ENCODE results near the gene INCENP.

The INCENP gene

DNA sequence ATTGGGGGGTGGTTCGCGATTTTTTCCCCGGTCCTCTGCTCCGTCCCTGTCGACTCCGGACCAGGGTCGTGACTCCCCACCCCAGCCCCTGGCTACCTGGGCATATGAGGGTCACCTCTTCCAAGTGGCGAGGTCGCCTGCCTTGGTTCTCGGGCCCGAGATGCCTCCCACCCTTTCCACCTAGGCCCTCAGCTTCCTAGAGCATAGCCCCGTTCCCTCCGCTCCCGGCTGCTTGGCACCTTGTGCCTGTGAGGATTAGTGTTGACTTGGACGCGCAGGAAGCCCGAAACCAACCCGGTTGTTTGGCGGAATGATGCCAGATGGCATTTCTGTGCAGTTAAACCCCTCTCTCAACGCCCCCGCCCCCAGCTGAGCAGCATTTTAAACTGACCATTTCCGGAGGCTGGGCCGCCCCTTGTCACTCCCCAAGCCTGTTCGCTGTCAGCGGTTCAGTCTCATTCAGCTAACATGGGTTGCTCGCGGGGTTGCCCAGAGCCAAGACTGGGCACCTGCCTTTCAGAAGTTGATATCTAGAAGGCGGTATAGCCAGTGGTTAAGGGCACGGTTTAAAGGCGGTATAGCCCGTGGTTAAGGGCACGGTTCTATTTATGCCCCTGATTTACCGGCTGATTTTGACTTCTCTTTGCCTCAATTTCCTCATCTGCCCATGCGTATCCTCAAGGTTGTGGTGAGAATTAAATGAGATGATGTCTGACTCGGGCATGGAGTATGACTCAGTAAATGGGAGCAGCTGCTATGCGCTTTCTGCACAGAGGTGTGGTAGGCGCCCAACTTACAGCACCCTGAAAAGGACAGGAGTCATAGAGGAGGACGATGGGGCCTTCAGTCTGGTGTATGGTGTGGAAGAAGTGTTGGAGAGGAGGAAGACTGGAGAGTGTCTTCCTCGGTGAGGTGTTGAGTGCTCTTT lies 639 bp downstream of the INCENP start:
- DNase-seq (ENCODE audit: low spot score), result no peak

DNA sequence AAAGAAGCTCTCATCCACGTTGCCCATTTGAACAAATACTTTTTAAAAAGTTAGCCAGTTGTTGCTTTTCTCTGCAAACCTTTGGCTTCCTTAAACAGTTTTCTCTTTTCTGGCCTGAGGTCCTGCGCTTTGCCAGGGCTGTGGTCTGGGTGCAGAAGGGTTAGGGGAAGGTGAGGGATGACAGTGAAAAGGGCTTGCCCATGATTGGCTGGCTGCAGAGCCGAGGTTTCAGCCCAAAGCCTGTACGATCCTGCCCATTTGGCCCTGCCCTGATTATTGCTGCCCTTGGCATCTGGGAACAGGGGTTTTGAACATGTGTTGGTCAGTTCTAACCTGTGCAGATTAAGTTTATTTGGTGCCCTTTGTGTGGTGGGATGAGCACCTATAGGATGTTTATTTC lies 1.5 kb downstream of the INCENP start:
- DNase-seq (ENCODE audit: low spot score), result no peak

DNA sequence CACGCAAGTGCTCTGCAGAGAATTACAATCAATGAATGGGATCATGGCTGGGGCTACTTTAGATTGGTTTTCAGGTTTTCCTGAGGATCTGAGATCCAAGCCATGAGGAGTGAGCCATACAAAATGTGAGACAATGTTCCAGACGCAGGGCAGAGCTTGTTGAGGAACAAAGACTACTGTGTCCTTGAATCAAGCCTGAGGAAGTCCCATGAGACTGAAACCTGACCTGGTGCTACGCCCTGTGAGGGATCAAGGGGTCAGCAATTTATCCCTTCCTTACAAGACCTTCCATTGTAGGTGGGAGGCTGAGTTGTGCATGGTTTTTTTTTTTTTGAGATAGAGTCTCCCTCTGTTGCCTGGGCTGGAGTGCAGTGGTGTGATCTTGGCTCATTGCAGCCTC lies 2.1 kb downstream of the INCENP start:
- DNase-seq (ENCODE audit: low spot score), result no peak

- DNase-seq (ENCODE audit: low spot score), result no peak
Observed at GRCh38 chr11:62127426-62127825, 3.6 kb downstream of the INCENP start.

DNA sequence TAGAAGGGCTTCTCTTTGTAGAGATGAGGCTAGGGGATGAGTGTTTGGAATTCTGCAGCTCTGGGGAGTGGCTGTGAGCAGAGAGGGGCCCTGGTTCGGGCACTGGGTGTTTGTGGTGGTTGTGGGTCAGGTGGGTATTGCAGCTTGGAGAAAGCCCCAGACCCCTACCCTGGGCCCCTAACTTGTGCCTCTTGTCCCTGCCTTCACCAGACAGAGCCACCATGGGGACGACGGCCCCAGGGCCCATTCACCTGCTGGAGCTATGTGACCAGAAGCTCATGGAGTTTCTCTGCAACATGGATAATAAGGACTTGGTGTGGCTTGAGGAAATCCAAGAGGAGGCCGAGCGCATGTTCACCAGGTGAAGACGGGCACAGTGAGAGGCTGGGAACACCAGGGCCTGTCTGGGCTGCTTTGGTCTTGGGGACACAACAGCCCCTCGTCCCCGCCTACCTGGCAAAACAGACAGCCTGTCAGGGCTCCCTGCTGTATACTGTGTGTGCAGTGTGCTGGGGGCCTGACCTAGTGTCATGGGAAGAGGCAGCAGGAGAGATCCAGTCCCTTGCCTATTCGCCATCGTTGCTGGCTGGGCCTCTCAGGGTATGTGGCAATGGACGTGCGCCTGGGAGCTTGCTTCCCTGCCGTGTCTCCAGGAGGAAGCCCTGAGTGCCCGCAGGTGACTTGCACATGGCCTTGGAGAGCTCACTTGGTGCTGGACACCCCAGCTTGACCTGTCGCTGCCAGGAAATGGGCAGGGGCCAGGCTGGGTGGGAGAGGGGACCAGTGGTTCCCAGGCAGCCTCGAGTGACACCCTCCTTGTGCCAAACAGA lies 4.3 kb downstream of the INCENP start:
- DNase-seq (ENCODE audit: low spot score), result no peak

- no peak for DNase-seq (ENCODE audit: low spot score)
Observed at GRCh38 chr11:62128835-62129234, 5.0 kb downstream of the INCENP start.

DNA sequence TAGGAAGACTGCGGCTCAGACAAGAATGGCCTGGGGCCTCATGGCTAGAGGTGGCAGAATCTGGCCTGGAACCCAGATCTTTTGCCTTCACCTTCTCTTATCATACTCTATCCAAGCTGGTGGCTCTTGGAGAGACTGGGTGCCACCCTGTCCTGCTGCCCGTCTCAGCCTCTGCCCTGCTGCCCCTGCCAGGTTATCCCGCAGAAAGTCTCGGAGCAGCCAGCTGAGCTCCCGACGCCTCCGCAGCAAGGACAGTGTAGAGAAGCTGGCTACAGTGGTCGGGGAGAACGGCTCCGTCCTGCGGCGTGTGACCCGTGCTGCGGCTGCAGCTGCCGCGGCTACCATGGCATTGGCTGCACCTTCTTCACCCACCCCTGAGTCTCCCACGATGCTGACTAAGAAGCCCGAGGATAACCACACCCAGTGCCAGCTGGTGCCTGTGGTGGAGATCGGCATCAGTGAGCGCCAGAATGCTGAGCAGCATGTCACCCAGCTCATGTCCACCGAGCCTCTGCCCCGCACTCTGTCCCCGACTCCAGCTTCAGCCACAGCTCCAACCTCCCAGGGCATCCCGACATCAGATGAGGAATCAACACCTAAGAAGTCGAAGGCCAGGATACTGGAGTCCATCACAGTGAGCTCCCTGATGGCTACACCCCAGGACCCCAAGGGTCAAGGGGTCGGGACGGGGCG lies 5.9 kb downstream of the INCENP start:
- no peak for DNase-seq (ENCODE audit: low spot score)

GRCh38 chr11:62130283-62131169 lies 6.7 kb downstream of the INCENP start:
- no peak for DNase-seq (ENCODE audit: low spot score)

DNA sequence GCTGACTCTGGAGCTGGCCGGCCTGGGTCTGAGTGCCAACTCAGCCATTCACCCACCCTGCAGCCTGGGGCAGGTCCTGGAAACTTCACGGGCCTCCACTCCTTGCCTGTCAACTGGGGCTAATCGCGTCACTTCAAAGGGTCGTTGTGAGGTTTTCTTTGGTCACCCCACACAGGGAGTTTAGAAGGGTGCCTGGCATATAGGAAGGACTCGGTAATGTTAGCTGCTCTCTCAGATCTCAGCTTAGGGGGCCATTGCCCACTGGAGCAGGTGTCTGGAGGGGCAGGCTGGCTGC lies 7.3 kb downstream of the INCENP start:
- no peak for DNase-seq (ENCODE audit: low spot score)

- no peak for DNase-seq (ENCODE audit: low spot score)
Observed at GRCh38 chr11:62132191-62132590, 8.4 kb downstream of the INCENP start.

DNA sequence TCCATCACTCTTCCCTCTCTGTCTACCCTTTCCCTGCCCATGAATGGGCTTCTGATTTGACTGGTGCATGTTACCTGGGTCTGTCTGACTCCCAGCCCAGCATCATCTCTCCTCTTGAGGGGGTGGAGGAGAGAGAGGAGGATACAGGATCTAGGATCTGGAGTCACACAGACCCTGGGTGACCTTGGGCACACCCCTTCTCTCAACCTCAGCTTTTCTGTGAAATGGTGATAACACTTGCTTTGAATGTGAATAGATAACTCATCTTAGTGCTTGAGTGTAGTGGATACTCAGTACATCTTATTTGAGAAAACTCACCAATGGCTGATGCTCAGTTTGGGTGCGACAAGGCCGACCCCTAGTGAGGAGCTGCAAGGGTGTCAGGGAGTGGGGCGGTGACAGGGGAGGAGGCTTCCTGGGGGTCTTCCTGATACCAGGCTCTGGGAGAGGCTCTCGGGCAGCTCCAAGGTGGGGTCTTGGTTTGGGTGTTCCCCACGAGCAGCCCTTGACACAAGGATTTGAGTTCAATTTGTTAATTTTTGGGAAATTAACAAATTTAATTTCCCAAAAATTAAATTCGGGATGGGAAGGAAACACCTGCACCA lies 9.0 kb downstream of the INCENP start:
- no peak for DNase-seq (ENCODE audit: low spot score)

DNA sequence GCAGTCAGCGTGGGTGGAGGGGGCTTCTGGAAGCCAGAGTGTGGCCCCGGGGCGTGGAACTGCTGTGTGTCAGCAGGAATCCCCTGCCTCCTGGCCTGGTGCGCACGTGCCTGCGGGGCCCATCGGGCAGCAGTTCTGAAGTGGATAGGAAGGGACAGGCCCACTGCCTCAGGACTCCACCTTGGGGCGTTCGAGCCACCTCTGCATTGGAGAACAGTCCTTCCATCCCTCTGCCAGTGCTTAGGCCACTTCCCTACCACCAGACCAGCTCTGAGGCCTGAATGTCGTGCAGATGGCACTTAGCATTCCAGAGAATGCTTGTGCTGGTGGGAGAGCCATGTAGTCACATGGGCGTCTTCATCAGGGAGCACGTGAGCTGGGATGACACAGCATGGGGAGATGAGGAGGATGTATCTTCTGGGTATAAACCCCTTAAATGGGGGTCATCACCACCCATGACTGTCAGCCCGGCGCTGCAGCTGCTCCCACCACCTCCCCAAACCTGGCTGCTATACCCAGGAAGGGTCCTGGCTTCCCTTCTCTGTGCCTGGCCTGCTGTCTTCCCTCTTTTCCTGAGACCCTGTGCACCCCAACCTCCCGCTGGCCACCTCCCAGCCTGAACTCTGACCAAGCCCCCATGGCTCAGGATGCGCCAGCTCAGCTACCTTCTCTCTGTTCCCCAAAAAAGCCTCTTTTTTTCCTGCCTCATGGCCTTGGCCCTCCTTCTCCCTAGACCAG lies 9.7 kb downstream of the INCENP start:
- DNase-seq (ENCODE audit: low spot score), result no peak

GRCh38 chr11:62137276-62137861 lies 13.6 kb downstream of the INCENP start:
- DNase-seq (ENCODE audit: low spot score), result no peak

- DNase-seq (ENCODE audit: low spot score), result no peak
Observed at GRCh38 chr11:62137881-62138629, 14.2 kb downstream of the INCENP start.

GRCh38 chr11:62138630-62139425 lies 15.0 kb downstream of the INCENP start:
- DNase-seq (ENCODE audit: low spot score), result no peak

DNA sequence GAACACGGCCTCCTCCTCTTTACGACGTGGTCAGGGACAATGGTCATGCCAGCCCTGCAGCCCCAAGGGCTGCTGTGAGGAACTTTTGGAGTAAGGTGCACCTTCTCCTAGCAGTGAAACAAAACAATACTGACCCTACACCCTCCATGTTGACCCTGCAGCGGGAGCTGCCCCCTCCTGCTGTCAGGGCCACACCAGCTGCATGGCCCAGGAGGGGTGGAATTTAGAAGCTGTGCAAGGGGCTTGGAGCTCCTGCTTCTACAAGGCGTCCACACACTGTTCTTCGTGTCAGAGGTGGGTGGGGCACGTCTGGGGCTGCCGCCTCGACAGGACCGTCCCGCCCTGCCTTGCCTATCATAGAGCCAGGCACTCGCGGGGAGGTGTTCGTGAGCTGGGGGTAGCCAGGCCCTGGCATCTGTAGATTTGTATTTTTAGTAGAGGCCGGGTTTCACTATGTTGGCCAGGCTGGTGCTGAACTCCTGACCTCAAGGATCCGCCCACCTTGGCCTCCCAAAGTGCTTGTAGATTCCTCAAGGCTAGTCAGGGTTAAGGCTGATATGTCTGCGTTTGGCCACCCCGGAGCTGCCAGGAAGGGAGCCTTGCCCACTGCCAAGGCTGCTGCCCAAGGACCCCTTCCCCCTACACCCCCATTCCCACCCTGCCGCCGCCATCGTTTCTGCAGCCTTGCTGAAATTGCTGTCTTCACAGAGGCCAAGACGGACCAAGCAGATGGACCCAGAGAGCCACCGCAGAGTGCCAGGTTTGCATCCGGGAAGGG lies 15.9 kb downstream of the INCENP start:
- DNase-seq (ENCODE audit: low spot score), result no peak

DNA sequence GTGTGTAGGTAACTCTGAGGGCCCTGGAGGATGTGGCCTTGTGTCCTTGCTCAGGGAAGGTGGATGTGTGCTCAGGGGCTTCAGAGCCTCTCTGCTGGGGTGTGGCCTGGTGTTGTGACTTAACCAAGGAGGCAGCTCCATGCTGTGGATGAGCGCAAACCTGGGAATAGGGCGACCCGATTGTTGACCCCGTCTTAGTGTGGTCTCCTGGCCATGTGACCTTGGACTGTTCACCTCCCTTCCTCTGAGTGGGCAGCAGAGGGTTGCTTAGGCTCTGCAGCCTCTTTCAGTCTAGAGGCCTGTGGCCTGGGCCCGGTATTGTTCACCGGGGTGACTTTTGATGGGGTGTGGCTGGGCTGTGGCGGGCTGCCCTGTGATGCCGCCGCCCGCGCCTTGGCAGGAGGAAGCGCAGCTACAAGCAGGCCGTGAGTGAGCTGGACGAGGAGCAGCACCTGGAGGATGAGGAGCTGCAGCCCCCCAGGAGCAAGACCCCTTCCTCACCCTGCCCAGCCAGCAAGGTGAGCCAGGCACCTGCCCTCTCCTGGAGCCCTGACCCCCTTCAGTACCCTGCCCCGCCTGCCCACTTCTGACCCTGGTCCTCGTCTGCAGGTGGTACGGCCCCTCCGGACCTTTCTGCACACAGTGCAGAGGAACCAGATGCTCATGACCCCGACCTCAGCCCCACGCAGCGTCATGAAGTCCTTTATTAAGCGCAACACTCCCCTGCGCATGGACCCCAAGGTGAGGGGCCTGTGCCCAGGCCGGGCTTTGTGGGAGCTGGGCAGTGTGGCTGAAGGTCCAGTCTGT lies 16.7 kb downstream of the INCENP start:
- DNase-seq (ENCODE audit: low spot score), result no peak
